Activated T-cell treated with anti-CD3 and anti-CD28 coated beads, Interleukin-2, amount 50 U/mL, for 4 hours (primary cell): ENCODE results near the gene AIMP1. TPM values are rescaled to one million over a fixed set of nuclear protein-coding genes. Genes with fewer than 3 reads are reported as not detected.
"Not testable (repeated sequence)": the region's sequence is repeated elsewhere in the genome, so short reads cannot be mapped to it uniquely, and the experiment has no call there.

Experiments used
- ATAC-seq, 2 donors: fragments of 200-7000 bp; cut with Tn5 transposase; one replicate each; pipeline ENCODE4 v1.10.0; 2021
- DNase-seq: peaks from one replicate; pipeline ENCODE4 v3.0.0-alpha.2; 2020
- H3K27me3 Mint-ChIP-seq: one replicate; pipeline ENCODE4 v1.8.0; 2021; ENCODE audit warnings: low read depth, mixed read lengths
- H3K36me3 Mint-ChIP-seq: one replicate; pipeline ENCODE4 v1.8.0; 2022; ENCODE audit warnings: mixed read lengths; ENCODE audit not compliant: insufficient read depth
- H3K4me1 Mint-ChIP-seq: one replicate; pipeline ENCODE4 v1.8.0; 2021; ENCODE audit warnings: low read depth, mixed read lengths
- H3K4me3 Mint-ChIP-seq: one replicate; pipeline ENCODE4 v1.8.0; 2021; ENCODE audit warnings: mild to moderate bottlenecking, moderate library complexity, mixed read lengths
- H3K9me3 Mint-ChIP-seq: one replicate; pipeline ENCODE4 v1.8.0; 2021; ENCODE audit warnings: mixed read lengths
- total RNA-seq, 3 donors: library from RNA; stranded (reverse); gene quantifications; one replicate each; pipeline ENCODE4 v1.2.1, GENCODE V29; 2021

Gene AIMP1
- total RNA-seq, 3 donors from 2014 or later, result 73.8 to 89.3 (median 74.8) TPM

GRCh38 chr4:106384878-106385277, 68.5 kb downstream of the AIMP1 start:
- ATAC-seq (no peak), DNase-seq (no peak)
- Mint-ChIP-seq H3K9me3 (no peaks in the 10 kb centered on the region), H3K36me3 (no peaks in the 10 kb centered on the region), H3K4me3 (no peak overlapping the region), H3K27me3 (no peaks in the 10 kb centered on the region), H3K4me1 (no peaks in the 10 kb centered on the region)

DNA sequence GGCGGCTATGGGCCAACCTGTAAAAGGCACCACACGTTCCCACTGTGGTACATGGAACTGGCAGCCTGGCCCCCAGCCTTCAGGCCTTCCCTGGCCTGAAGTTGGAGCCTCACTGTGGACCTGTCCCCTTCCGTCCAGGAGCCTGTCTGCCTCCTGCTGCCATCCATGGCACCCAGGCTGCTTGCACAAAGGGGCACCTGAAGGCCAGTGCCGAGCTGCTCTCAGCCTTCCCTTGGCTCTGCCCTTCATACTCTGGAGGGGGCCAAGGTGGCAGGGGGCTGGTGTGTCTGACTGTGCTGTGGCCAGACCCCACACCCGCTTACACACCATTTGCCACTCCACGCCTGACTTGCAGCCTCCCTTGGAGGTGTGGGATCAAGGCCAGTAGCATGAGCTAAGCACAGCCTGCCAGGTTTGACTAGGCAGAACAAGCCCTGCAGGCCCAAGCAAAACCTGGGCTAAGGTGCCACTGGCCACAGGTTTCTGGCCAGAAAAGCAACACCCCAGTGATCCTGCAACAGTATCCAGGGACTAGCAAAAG, 69.6 kb downstream of the AIMP1 start:
- no peaks in the 10 kb centered on the region for H3K4me1 Mint-ChIP-seq
- no peaks in the 10 kb centered on the region for H3K9me3 Mint-ChIP-seq
- ATAC-seq (no peak), DNase-seq (no peak)
- no peaks in the 10 kb centered on the region for H3K36me3 Mint-ChIP-seq
- no peak overlapping the region for H3K4me3 Mint-ChIP-seq
- H3K27me3 Mint-ChIP-seq, result no peaks in the 10 kb centered on the region

GRCh38 chr4:106395582-106395981, 79.2 kb downstream of the AIMP1 start:
- ATAC-seq (no peak), DNase-seq (no peak)
- peaks cover 34% of the 10 kb centered on the region for H3K9me3 Mint-ChIP-seq
- H3K4me3 Mint-ChIP-seq, result no peak overlapping the region
- H3K4me1 Mint-ChIP-seq, result no peaks in the 10 kb centered on the region
- no peaks in the 10 kb centered on the region for H3K36me3 Mint-ChIP-seq
- no peaks in the 10 kb centered on the region for H3K27me3 Mint-ChIP-seq

DNA sequence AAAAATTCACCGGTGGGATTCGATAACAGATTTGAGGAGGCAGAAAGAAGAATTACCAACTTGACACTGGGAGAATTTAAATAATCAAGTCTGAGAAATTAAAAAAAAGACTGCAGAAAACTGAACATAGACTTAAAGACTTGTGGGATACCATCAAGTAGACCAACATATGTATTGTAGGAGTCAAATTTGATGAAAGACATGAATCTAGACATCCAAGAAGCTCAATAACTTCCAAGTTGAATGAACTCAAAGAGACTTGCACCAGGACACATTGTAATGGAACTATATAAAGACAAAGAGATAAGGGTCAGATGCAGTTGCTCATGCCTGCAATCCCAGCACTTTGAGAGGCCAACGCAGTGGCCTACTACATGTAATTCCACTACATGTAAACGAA, 82.5 kb downstream of the AIMP1 start:
- DNase-seq, H3K4me3 Mint-ChIP-seq: not testable (repeated sequence)

More for the DNA sequence above, 82.5 kb downstream of the AIMP1 start:
- not testable (repeated sequence) for ATAC-seq, H3K36me3 Mint-ChIP-seq, H3K27me3 Mint-ChIP-seq, H3K4me1 Mint-ChIP-seq
- peaks cover 34% of the 10 kb centered on the region for H3K9me3 Mint-ChIP-seq

Other genes starting within 250 kb of the AIMP1 start
- gene TBCK, start 341 bp upstream of the AIMP1 start, total RNA-seq, result 10 to 100 TPM; 12.7 to 15.8 (median 15.1) TPM
- not detected for gene GIMD1, start 52.2 kb downstream of the AIMP1 start, total RNA-seq